Measurements from ENCODE around the gene BCL11B. TPM values are rescaled to one million over a fixed set of nuclear protein-coding genes. Genes with fewer than 3 reads are reported as not detected.

The BCL11B gene
- total RNA-seq, 2 experiments from 2014 or later = 68.6 to 70.6 TPM

DNA sequence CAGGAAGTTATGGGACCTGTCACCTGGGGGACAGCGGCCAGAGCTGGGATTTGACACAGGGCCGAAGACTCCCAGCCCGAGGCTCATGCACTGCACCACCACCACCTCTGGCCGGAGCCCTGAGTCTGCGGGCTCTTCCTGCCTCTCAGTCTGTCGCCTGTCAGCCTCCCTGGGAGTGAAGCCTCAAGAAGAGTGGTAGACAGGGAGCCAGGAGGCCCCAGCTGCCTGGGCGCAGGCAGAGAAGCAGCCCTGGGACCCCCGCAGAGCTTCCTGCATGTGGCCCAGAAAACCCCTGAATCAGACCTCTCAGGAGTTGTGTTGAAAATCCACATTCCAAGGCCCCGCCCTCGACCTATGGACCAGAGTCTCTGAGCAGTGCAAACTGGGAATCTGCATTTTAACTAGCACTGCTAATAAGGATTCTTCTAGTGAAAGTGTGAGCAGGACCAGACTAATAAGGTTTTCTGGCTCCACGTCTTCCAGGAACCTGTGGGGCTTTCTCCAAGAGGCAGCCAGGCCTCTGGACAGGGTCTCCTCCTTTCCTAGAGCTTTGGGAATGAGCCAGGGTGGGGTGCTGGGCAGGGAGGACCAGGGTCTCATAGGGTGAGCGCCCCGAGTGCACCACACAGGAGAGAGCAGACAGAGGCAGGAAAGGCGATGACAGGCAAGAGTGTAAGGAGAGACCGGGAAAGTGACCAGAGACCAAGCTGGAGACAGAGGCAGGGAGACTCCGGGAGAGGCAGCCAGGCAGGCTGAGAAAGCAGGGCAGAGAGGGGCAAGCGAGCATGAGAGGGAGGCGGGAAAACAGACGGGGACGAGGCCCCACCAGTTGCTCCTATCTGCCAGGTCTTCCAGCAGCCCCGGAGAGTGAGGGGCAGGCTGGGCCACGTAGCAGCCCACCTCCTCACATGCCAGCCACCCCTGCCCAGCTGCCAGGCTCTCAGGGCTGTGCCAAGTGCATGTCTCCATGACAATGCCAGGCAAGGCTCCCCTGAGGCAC, 112.4 kb downstream of the BCL11B start:
- H3K4me3 Mint-ChIP-seq = no peak overlapping the region
- POLR2A ChIA-PET = no interaction called here
- no peaks in the 10 kb centered on the region for H3K27me3 Mint-ChIP-seq (ENCODE audit: low read depth)
- CTCF ChIA-PET = no interaction called here
- H3K9me3 Mint-ChIP-seq (ENCODE audit: insufficient read depth) = no peaks in the 10 kb centered on the region
- no peak overlapping the region for H3K27ac Mint-ChIP-seq
- H3K4me1 Mint-ChIP-seq (ENCODE audit: low read depth) = peaks cover 11% of the 10 kb centered on the region
- DNase-seq (no peak), ATAC-seq (no peak)
- peaks cover 5% of the 10 kb centered on the region for H3K36me3 Mint-ChIP-seq (ENCODE audit: low read depth)

DNA sequence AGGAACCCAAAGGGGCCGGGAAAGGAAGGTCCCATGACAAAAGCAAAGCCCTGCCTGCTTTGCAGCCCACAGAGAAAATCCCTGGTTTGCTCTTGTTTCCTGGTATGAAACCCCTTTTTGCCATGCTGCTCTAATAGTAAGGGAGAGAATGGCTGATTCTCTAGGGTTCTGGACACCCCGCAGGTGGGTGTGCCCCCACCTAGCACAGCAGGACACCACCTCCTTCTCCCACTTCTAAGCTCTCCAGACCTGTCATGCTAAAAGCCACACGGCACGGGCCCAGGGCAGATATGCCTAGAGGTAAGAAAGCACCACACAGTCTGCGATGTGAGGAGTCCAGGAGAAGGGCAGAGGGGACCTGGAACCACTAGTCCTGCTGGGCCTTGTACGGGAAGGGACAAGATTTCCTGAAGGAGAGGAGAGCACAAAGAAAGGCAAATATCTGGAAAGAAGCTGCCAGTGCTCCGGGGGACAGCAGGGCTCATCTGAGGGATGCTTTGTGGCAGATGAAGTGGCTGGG, 113.3 kb downstream of the BCL11B start:
- H3K9me3 Mint-ChIP-seq (ENCODE audit: insufficient read depth) = no peaks in the 10 kb centered on the region
- peaks cover 5% of the 10 kb centered on the region for H3K36me3 Mint-ChIP-seq (ENCODE audit: low read depth)
- POLR2A ChIA-PET = interaction anchor here (0.6 kb wide), 1 partner anchor 276 kb away, joined by 3 read pairs; no protein-coding TSS in a partner anchor
- CTCF ChIA-PET = no interaction called here
- no peaks in the 10 kb centered on the region for H3K27me3 Mint-ChIP-seq (ENCODE audit: low read depth)
- ATAC-seq = peak; percentile 27
- peaks cover 11% of the 10 kb centered on the region for H3K4me1 Mint-ChIP-seq (ENCODE audit: low read depth)
- H3K4me3 Mint-ChIP-seq = no peak overlapping the region
- no peak for DNase-seq
- no peak overlapping the region for H3K27ac Mint-ChIP-seq

DNA sequence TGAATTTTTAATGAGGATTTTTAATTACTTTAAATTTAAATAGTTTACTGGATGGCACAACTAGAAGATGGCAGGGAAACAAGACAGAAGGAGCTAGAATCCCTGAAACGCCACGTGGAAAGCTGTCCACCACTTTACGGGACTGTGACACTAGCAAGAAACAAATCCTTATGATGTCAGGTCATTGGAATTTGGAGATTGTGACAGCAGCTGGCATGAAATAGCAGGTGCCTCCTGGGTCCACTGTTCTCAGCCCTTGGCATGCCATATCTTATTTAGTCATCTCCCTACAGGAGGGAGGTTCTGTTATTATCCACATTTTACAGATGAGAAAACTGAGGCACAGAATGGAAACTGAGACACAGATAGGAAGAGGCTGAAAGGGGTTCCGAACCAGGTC, 113.8 kb downstream of the BCL11B start:
- no peak for ATAC-seq
- no peaks in the 10 kb centered on the region for H3K27me3 Mint-ChIP-seq (ENCODE audit: low read depth)
- peaks cover 8% of the 10 kb centered on the region for H3K4me1 Mint-ChIP-seq (ENCODE audit: low read depth)
- peaks cover under 1% of the 10 kb centered on the region for H3K36me3 Mint-ChIP-seq (ENCODE audit: low read depth)
- ChIA-PET CTCF (no interaction called here), POLR2A (interaction anchor here (0.6 kb wide), 1 partner anchor 276 kb away, joined by 3 read pairs; no protein-coding TSS in a partner anchor)
- no peak for DNase-seq
- H3K4me3 Mint-ChIP-seq = no peak overlapping the region
- H3K9me3 Mint-ChIP-seq (ENCODE audit: insufficient read depth) = no peaks in the 10 kb centered on the region
- no peak overlapping the region for H3K27ac Mint-ChIP-seq

DNA sequence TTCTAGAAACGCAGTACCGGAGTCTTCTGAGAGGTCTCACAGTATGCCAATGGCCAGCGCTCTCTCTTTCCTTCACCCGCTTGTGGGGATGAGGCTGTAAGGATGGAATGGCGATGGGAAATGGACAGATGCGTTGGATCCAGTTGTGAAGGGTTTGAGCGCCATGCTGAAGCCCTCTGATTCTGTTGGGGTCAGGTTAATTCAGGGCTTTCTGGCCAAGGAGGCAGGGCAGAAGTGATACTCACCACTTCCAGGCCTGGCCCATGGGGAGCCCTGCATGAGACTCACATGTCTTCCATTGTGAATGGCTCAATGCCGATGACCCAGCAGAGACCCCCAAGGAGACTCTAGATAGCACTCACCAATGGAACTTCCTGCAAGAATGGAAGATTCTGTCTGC, 114.3 kb downstream of the BCL11B start:
- ChIA-PET POLR2A (no interaction called here), CTCF (no interaction called here)
- Mint-ChIP-seq H3K27me3 (ENCODE audit: low read depth) (no peaks in the 10 kb centered on the region), H3K36me3 (ENCODE audit: low read depth) (no peaks in the 10 kb centered on the region), H3K27ac (no peak overlapping the region), H3K4me1 (ENCODE audit: low read depth) (peaks cover 8% of the 10 kb centered on the region), H3K4me3 (no peak overlapping the region), H3K9me3 (ENCODE audit: insufficient read depth) (no peaks in the 10 kb centered on the region)
- ATAC-seq (no peak), DNase-seq (no peak)

DNA sequence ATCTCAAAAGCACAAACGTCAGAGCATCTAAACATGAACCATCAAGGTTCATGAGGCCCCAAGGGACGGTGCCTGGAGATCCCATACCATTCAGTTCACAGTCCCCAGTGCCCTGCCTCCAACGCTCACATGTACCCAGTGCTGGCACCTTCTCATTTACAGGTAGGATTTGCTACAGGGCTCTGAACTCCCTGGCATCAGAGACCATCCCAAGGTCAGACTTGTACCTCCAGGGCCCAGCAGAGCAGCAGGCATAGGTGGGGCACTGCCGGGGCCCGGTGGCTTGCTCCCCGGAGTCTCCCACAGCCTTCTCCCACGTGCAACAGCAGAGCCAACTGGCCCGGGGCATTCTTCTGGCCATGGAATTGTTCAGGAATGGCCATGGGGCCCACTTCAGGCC, 114.8 kb downstream of the BCL11B start:
- Mint-ChIP-seq H3K27me3 (ENCODE audit: low read depth) (no peaks in the 10 kb centered on the region), H3K4me3 (no peak overlapping the region), H3K27ac (no peak overlapping the region), H3K4me1 (ENCODE audit: low read depth) (peaks cover 8% of the 10 kb centered on the region), H3K9me3 (ENCODE audit: insufficient read depth) (no peaks in the 10 kb centered on the region), H3K36me3 (ENCODE audit: low read depth) (no peaks in the 10 kb centered on the region)
- DNase-seq (no peak), ATAC-seq (no peak)
- ChIA-PET POLR2A (no interaction called here), CTCF (no interaction called here)

DNA sequence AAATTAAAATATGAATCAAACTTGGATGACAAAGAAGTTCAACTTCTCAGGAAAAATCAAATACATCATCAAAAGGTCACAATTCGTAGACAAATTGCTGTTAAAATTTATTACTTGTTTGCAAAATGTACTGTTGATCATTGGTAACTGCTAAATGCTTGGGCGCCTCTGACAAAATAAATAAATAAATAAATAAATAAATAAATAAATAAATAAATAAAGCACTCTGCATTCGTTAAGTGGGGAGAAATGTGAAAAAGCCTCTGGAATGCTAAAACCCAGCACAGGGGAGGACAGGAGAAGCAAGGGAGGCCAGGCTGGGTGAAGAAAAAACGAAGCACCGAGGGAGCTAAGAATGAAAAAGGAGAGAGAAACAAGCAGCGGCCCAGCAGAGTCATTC, 115.2 kb downstream of the BCL11B start:
- H3K27ac Mint-ChIP-seq = no peak overlapping the region
- ATAC-seq (no peak), DNase-seq (no peak)
- ChIA-PET POLR2A (no interaction called here), CTCF (interaction anchor here (0.7 kb wide), 1 partner anchor 926 kb away, joined by 4 read pairs; no protein-coding TSS in a partner anchor)
- no peaks in the 10 kb centered on the region for H3K27me3 Mint-ChIP-seq (ENCODE audit: low read depth)
- no peak overlapping the region for H3K4me3 Mint-ChIP-seq
- H3K36me3 Mint-ChIP-seq (ENCODE audit: low read depth) = no peaks in the 10 kb centered on the region
- H3K9me3 Mint-ChIP-seq (ENCODE audit: insufficient read depth) = no peaks in the 10 kb centered on the region
- peaks cover 8% of the 10 kb centered on the region for H3K4me1 Mint-ChIP-seq (ENCODE audit: low read depth)

- no peaks in the 10 kb centered on the region for H3K9me3 Mint-ChIP-seq (ENCODE audit: insufficient read depth)
- no peak for ATAC-seq
- no peak overlapping the region for H3K4me3 Mint-ChIP-seq
- no peak for DNase-seq
- no peaks in the 10 kb centered on the region for H3K27me3 Mint-ChIP-seq (ENCODE audit: low read depth)
- H3K36me3 Mint-ChIP-seq (ENCODE audit: low read depth) = no peaks in the 10 kb centered on the region
- H3K27ac Mint-ChIP-seq = no peak overlapping the region
- ChIA-PET POLR2A (no interaction called here), CTCF (no interaction called here)
- peaks cover 8% of the 10 kb centered on the region for H3K4me1 Mint-ChIP-seq (ENCODE audit: low read depth)
Observed at GRCh38 chr14:99156090-99156425, 115.9 kb downstream of the BCL11B start.

GRCh38 chr14:99155173-99156089, 116.6 kb downstream of the BCL11B start:
- Mint-ChIP-seq H3K27ac (no peak overlapping the region), H3K4me3 (no peak overlapping the region), H3K4me1 (ENCODE audit: low read depth) (peaks cover 8% of the 10 kb centered on the region), H3K27me3 (ENCODE audit: low read depth) (no peaks in the 10 kb centered on the region), H3K36me3 (ENCODE audit: low read depth) (no peaks in the 10 kb centered on the region), H3K9me3 (ENCODE audit: insufficient read depth) (no peaks in the 10 kb centered on the region)
- CTCF ChIA-PET = no interaction called here
- no peak for ATAC-seq
- POLR2A ChIA-PET = no interaction called here
- DNase-seq = no peak

- no peak for ATAC-seq
- Mint-ChIP-seq H3K4me1 (ENCODE audit: low read depth) (peaks cover under 1% of the 10 kb centered on the region), H3K27me3 (ENCODE audit: low read depth) (no peaks in the 10 kb centered on the region), H3K27ac (no peak overlapping the region), H3K36me3 (ENCODE audit: low read depth) (no peaks in the 10 kb centered on the region), H3K4me3 (no peak overlapping the region), H3K9me3 (ENCODE audit: insufficient read depth) (no peaks in the 10 kb centered on the region)
- ChIA-PET POLR2A (no interaction called here), CTCF (interaction anchor here (0.5 kb wide), 1 partner anchor 149 kb away, joined by 3 read pairs; no protein-coding TSS in a partner anchor)
- no peak for DNase-seq
Observed at GRCh38 chr14:99150236-99150635, 121.8 kb downstream of the BCL11B start.

GRCh38 chr14:99148861-99149610, 123.0 kb downstream of the BCL11B start:
- no peaks in the 10 kb centered on the region for H3K36me3 Mint-ChIP-seq (ENCODE audit: low read depth)
- no peaks in the 10 kb centered on the region for H3K27me3 Mint-ChIP-seq (ENCODE audit: low read depth)
- ATAC-seq (no peak), DNase-seq (no peak)
- no peaks in the 10 kb centered on the region for H3K9me3 Mint-ChIP-seq (ENCODE audit: insufficient read depth)
- peaks cover 2% of the 10 kb centered on the region for H3K4me1 Mint-ChIP-seq (ENCODE audit: low read depth)
- POLR2A ChIA-PET = no interaction called here
- H3K4me3 Mint-ChIP-seq = no peak overlapping the region
- H3K27ac Mint-ChIP-seq = no peak overlapping the region
- CTCF ChIA-PET = no interaction called here

DNA sequence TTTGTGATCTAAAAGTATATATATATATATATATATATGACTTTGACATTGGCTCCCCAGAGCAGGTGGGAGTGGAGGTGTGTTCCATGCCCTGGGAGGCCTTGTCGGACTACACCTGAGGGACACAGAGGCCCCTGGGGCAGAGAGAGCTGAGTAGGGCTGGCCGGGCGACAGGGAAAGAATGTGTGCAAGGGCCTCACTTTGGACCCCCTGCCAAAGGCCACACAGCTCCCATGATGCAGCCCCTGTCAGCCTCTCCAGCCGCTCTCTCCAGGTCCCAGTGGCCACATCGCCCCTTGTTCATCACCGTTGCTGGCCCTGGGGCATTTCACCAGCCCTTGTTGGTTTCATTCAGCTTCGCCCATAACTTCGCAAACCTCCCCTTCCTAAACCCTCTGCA, 123.9 kb downstream of the BCL11B start:
- Mint-ChIP-seq H3K27me3 (ENCODE audit: low read depth) (no peaks in the 10 kb centered on the region), H3K36me3 (ENCODE audit: low read depth) (no peaks in the 10 kb centered on the region), H3K27ac (no peak overlapping the region), H3K4me3 (no peak overlapping the region), H3K4me1 (ENCODE audit: low read depth) (peaks cover 4% of the 10 kb centered on the region), H3K9me3 (ENCODE audit: insufficient read depth) (no peaks in the 10 kb centered on the region)
- ChIA-PET CTCF (no interaction called here), POLR2A (no interaction called here)
- no peak for DNase-seq
- no peak for ATAC-seq
